ENCODE measurements around the gene AP5Z1. TPM values are rescaled to one million over a fixed set of nuclear protein-coding genes. Genes with fewer than 3 reads are reported as not detected.

The AP5Z1 gene
- polyA plus RNA-seq, 3 donors = 30.8 to 75.2 (median 33.8) TPM

- no peak overlapping the region for H3K27ac Mint-ChIP-seq
- Histone ChIP-seq H2AFZ (ENCODE audit: insufficient read depth, low read depth, low read length, poor library complexity, severe bottlenecking) (no peak overlapping the region), H3K79me2 (ENCODE audit: insufficient read depth, low read length) (no peaks in the 10 kb centered on the region), H3K36me3 (replicated peaks in 1 of 2; ENCODE audit: control insufficient read depth in 1 of 2, insufficient read depth in 2 of 2, low read length in 2 of 2) (no peaks in the 10 kb centered on the region), H3K4me2 (replicated peaks; ENCODE audit: extremely low read depth, low read length, poor library complexity, severe bottlenecking) (no peak overlapping the region), H3K27me3 (ENCODE audit: control insufficient read depth in 2 of 2, insufficient read depth in 2 of 2, low read length in 2 of 2) (no peaks in the 10 kb centered on the region), H3K27ac (ENCODE audit: low read depth in 1 of 2, low read length in 2 of 2) (no peak overlapping the region), H3K9me3 (replicated peaks in 1 of 2; ENCODE audit: control insufficient read depth in 1 of 2, insufficient read depth in 1 of 2, low read length in 2 of 2) (no peaks in the 10 kb centered on the region), H3K9ac (ENCODE audit: insufficient read depth, low read length, poor library complexity, severe bottlenecking) (no peak overlapping the region), H4K20me1 (ENCODE audit: insufficient read depth, low read length) (no peaks in the 10 kb centered on the region), H3K4me1 (ENCODE audit: control insufficient read depth in 1 of 2, insufficient read depth in 2 of 2, low read length in 2 of 2) (no peaks in the 10 kb centered on the region), H3K4me3 (replicated peaks in 1 of 3; ENCODE audit: low read depth in 2 of 3, low read length in 3 of 3) (no peak overlapping the region)
- WGBS (ENCODE audit: insufficient coverage) = 87% methylated on average over 38 of the region's 39 CpGs
- peaks cover 4 to 9% (median 6%) of the 10 kb centered on the region in 3 donors for H3K27me3 Mint-ChIP-seq (ENCODE audit: low read depth in 3 of 3)
- no peak for TF ChIP-seq CTCF (IDR thresholded peaks at IDR 0.05)
- intact Hi-C loops (cut with micrococcal nuclease) = no loop called here
- H3K4me1 Mint-ChIP-seq = peaks cover under 1% of the 10 kb centered on the region
- no peak overlapping the region for H3K4me3 Mint-ChIP-seq
- H3K36me3 Mint-ChIP-seq = no peaks in the 10 kb centered on the region
- H3K9me3 Mint-ChIP-seq = peaks cover 0 to 3% (median 0%) of the 10 kb centered on the region in 7 donors
- DNase-seq = no peak
Measured at GRCh38 chr7:4819560-4820404, 44.4 kb downstream of the AP5Z1 start.

- no peaks in the 10 kb centered on the region for H4K20me1 ChIP-seq (ENCODE audit: insufficient read depth, low read length)
- WGBS (ENCODE audit: insufficient coverage) = 86% methylated on average over 14 of the region's 19 CpGs
- H3K4me2 ChIP-seq (replicated peaks; ENCODE audit: extremely low read depth, low read length, poor library complexity, severe bottlenecking) = no peak overlapping the region
- intact Hi-C loops (cut with micrococcal nuclease) = no loop called here
- no peaks in the 10 kb centered on the region for H3K9me3 ChIP-seq (replicated peaks in 1 of 2; ENCODE audit: control insufficient read depth in 1 of 2, insufficient read depth in 1 of 2, low read length in 2 of 2)
- Mint-ChIP-seq H3K36me3 (no peaks in the 10 kb centered on the region), H3K4me1 (no peaks in the 10 kb centered on the region), H3K27ac (no peak overlapping the region), H3K4me3 (no peak overlapping the region), H3K27me3 (ENCODE audit: low read depth in 3 of 3) (peaks cover 3 to 8% (median 7%) of the 10 kb centered on the region in 3 donors), H3K9me3 (peaks cover 0 to 3% (median 0%) of the 10 kb centered on the region in 7 donors)
- no peaks in the 10 kb centered on the region for H3K4me1 ChIP-seq (ENCODE audit: control insufficient read depth in 1 of 2, insufficient read depth in 2 of 2, low read length in 2 of 2)
- DNase-seq = no peak
- no peaks in the 10 kb centered on the region for H3K36me3 ChIP-seq (replicated peaks in 1 of 2; ENCODE audit: control insufficient read depth in 1 of 2, insufficient read depth in 2 of 2, low read length in 2 of 2)
- H3K27ac ChIP-seq (ENCODE audit: low read depth in 1 of 2, low read length in 2 of 2) = no peak overlapping the region
- no peaks in the 10 kb centered on the region for H3K79me2 ChIP-seq (ENCODE audit: insufficient read depth, low read length)
- H3K27me3 ChIP-seq (ENCODE audit: control insufficient read depth in 2 of 2, insufficient read depth in 2 of 2, low read length in 2 of 2) = no peaks in the 10 kb centered on the region
- H2AFZ ChIP-seq (ENCODE audit: insufficient read depth, low read depth, low read length, poor library complexity, severe bottlenecking) = no peak overlapping the region
- H3K9ac ChIP-seq (ENCODE audit: insufficient read depth, low read length, poor library complexity, severe bottlenecking) = no peak overlapping the region
- no peak overlapping the region for H3K4me3 ChIP-seq (replicated peaks in 1 of 3; ENCODE audit: low read depth in 2 of 3, low read length in 3 of 3)
- TF ChIP-seq CTCF (IDR thresholded peaks at IDR 0.05) = no peak
Measured at GRCh38 chr7:4820405-4820966, 45.1 kb downstream of the AP5Z1 start.
